OCI-LY3 (cell line): Measurements from ENCODE around the gene SPOCK1.

Experiments used
- EZH2phosphoT487 ChIP-seq: fragments of 200-600 bp; shearing (Covaris generic); IDR thresholded peaks from 2 replicates; pipeline ENCODE4 v1.6.1; 2018; ENCODE audit warnings: antibody characterized with exemption, mixed run types, low read depth
- TF ChIP-seq, protein P1 (sequence below): fragments of 200-600, 300-600 bp; sonication (generic); IDR thresholded peaks from 2 replicates; pipeline ENCODE4 v1.5.1; 2014; ENCODE audit warnings: antibody characterized with exemption, low read length, low read depth

DNA sequence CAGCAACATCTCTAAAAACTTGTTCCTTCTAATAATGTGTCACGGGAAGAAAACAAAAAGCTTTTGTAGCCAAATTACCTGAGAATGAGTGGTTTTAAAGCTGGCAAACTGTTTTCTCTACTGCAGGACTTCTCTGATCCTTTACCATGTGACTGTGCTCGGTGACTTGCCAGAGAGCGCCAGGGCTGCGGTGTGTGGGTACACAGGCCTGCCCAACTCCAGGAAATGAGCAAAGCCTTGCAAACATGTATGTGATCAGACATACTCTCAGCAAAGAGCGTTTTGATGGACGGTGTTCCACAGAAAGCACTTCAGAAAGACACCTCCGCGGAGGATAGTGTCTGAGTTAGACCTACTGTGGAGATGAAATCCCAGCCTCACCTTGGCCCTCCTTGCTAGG is 157.3 kb downstream of the SPOCK1 start:
- TF ChIP-seq, protein P1, sequence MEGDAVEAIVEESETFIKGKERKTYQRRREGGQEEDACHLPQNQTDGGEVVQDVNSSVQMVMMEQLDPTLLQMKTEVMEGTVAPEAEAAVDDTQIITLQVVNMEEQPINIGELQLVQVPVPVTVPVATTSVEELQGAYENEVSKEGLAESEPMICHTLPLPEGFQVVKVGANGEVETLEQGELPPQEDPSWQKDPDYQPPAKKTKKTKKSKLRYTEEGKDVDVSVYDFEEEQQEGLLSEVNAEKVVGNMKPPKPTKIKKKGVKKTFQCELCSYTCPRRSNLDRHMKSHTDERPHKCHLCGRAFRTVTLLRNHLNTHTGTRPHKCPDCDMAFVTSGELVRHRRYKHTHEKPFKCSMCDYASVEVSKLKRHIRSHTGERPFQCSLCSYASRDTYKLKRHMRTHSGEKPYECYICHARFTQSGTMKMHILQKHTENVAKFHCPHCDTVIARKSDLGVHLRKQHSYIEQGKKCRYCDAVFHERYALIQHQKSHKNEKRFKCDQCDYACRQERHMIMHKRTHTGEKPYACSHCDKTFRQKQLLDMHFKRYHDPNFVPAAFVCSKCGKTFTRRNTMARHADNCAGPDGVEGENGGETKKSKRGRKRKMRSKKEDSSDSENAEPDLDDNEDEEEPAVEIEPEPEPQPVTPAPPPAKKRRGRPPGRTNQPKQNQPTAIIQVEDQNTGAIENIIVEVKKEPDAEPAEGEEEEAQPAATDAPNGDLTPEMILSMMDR, result no peak
- no peak for TF ChIP-seq EZH2phosphoT487
